ENCODE results near the gene LRATD1. TPM values are rescaled to one million over a fixed set of nuclear protein-coding genes. Genes with fewer than 3 reads are reported as not detected.
A peak's percentile ranks its signal among the peaks of the same experiment; 100 is the strongest.

LRATD1 gene
- total and polyA plus RNA-seq, 9 of the 15 experiments (the other 6 are each of a cell fraction or from before 2014, with no cell fraction given) = 0.36 to 6.5 (median 2.8) TPM

GRCh38 chr2:14638488-14638887, 6.0 kb downstream of the LRATD1 start:
- no peaks in the 10 kb centered on the region for H3K9me3 ChIP-seq (replicated peaks; ENCODE audit: control insufficient read depth, insufficient read depth, low read depth, low read length)
- 21% methylated on average over 2 of the region's 2 CpGs for WGBS (ENCODE audit: insufficient coverage, low coverage, missing lambda C conversion rate)
- H2AFZ ChIP-seq (ENCODE audit: low read depth, low read length) = no peak overlapping the region
- intact Hi-C loops (cut with micrococcal nuclease) = no loop called here
- H3K4me3 ChIP-seq = no peak overlapping the region
- TF ChIP-seq CEBPB (tag; IDR thresholded peaks at IDR 0.05) = peak; percentile 57; the same call in 1 of the 2 replicates
- TF ChIP-seq POLR3A (IDR thresholded peaks at IDR 0.05; ENCODE audit: borderline replicate concordance, extremely low read depth, insufficient read depth, insufficient read length) = no peak
- no peak for TF ChIP-seq CEBPG (CRISPR knock-in tag; IDR thresholded peaks at IDR 0.05)
- peak in 1 of 2 experiments; percentile 73; a peak in 2 of 4 replicates for TF ChIP-seq CEBPG (tag; conservative IDR thresholded peaks at IDR 0.05 in 1 of 2, IDR thresholded peaks at IDR 0.05 in 1 of 2)
- H3K4me2 ChIP-seq (ENCODE audit: insufficient read depth, low read length) = no peak overlapping the region
- DNase-seq (ENCODE audit: extremely low read depth in 1 of 4, low spot score in 3 of 4) = no peak
- H3K4me1 ChIP-seq (replicated peaks in 1 of 2; ENCODE audit: control insufficient read depth in 2 of 2, insufficient read depth in 2 of 2, low read length in 2 of 2) = peaks cover 0 to 19% of the 10 kb centered on the region in 2 experiments; a peak in 2 of 5 replicates
- no peaks in the 10 kb centered on the region for H3K9me1 ChIP-seq (ENCODE audit: control insufficient read depth, insufficient read depth, low read length)
- no peak for ATAC-seq
- H3K79me2 ChIP-seq (ENCODE audit: control insufficient read depth, insufficient read depth, low read length) = peaks cover 7% of the 10 kb centered on the region; the same call in 2 of the 3 replicates
- in situ Hi-C loops (cut with MboI) = no loop called here
- POLR2A ChIA-PET = no interaction called here
- CTCF ChIA-PET (ENCODE audit: low intra/inter-chr PET ratio) = no interaction called here
- no peak overlapping the region for H3K27ac ChIP-seq (ENCODE audit: extremely low read depth, low read depth, low read length)
- FAIRE-seq = no peak
- H4K20me1 ChIP-seq (replicated peaks; ENCODE audit: control insufficient read depth, insufficient read depth, low read length) = no peaks in the 10 kb centered on the region
- peaks cover 0 to 3% of the 10 kb centered on the region in 2 experiments; a peak in 2 of 5 replicates for H3K27me3 ChIP-seq (ENCODE audit: control insufficient read depth in 2 of 2, insufficient read depth in 2 of 2, low read length in 2 of 2)
- no peak overlapping the region for H3K9ac ChIP-seq (ENCODE audit: insufficient read depth in 1 of 2, low read depth in 2 of 2, low read length in 2 of 2)
- no TSS peak for BruUV-seq (replicated peaks)
- no peaks in the 10 kb centered on the region for H3K36me3 ChIP-seq (ENCODE audit: control insufficient read depth, insufficient read depth, low read length)

GRCh38 chr2:14641116-14641515, 8.6 kb downstream of the LRATD1 start:
- Histone ChIP-seq H3K4me3 (no peak overlapping the region), H3K36me3 (ENCODE audit: control insufficient read depth, insufficient read depth, low read length) (no peaks in the 10 kb centered on the region), H3K4me2 (ENCODE audit: insufficient read depth, low read length) (no peak overlapping the region), H3K9ac (ENCODE audit: insufficient read depth in 1 of 2, low read depth in 2 of 2, low read length in 2 of 2) (no peak overlapping the region), H3K27ac (ENCODE audit: extremely low read depth, low read depth, low read length) (no peak overlapping the region), H3K9me3 (replicated peaks; ENCODE audit: control insufficient read depth, insufficient read depth, low read depth, low read length) (no peaks in the 10 kb centered on the region), H2AFZ (ENCODE audit: low read depth, low read length) (no peak overlapping the region), H3K4me1 (replicated peaks in 1 of 2; ENCODE audit: control insufficient read depth in 2 of 2, insufficient read depth in 2 of 2, low read length in 2 of 2) (no peaks in the 10 kb centered on the region), H4K20me1 (replicated peaks; ENCODE audit: control insufficient read depth, insufficient read depth, low read length) (no peaks in the 10 kb centered on the region), H3K27me3 (ENCODE audit: control insufficient read depth in 2 of 2, insufficient read depth in 2 of 2, low read length in 2 of 2) (no peaks in the 10 kb centered on the region), H3K9me1 (ENCODE audit: control insufficient read depth, insufficient read depth, low read length) (no peaks in the 10 kb centered on the region), H3K79me2 (ENCODE audit: control insufficient read depth, insufficient read depth, low read length) (peaks cover 5% of the 10 kb centered on the region; the same call in 2 of the 3 replicates)
- TF ChIP-seq THRA (IDR thresholded peaks at IDR 0.05) (no peak), PCBP2 (IDR thresholded peaks at IDR 0.05; ENCODE audit: low read depth, low read length, poor library complexity, severe bottlenecking) (no peak), SMARCA5 (IDR thresholded peaks at IDR 0.05) (no peak)
- in situ Hi-C loops (cut with MboI) = no loop called here
- CTCF ChIA-PET (ENCODE audit: low intra/inter-chr PET ratio) = no interaction called here
- no TSS peak for BruUV-seq (replicated peaks)
- intact Hi-C loops (cut with micrococcal nuclease) = no loop called here
- DNase-seq (ENCODE audit: extremely low read depth in 1 of 4, low spot score in 3 of 4) (no peak), FAIRE-seq (no peak), ATAC-seq (no peak)
- 5% methylated on average over 4 of the region's 4 CpGs for WGBS (ENCODE audit: insufficient coverage, low coverage, missing lambda C conversion rate)
- POLR2A ChIA-PET = no interaction called here

Measured in K562 (cell line).